ENCODE measurements around the gene TMEM9. TPM values are rescaled to one million over a fixed set of nuclear protein-coding genes. Genes with fewer than 3 reads are reported as not detected.

Gene TMEM9
- total RNA-seq, 1 donor from 2014 or later = 80.2 TPM

- peak; percentile 75 for DNase-seq
- peaks cover 3% of the 10 kb centered on the region for H3K9me3 Mint-ChIP-seq (ENCODE audit: unreplicated experiment)
- no peaks in the 10 kb centered on the region for H3K36me3 Mint-ChIP-seq (ENCODE audit: unreplicated experiment)
- peaks cover 8% of the 10 kb centered on the region for H3K27me3 Mint-ChIP-seq (ENCODE audit: unreplicated experiment)
- H3K4me3 Mint-ChIP-seq (ENCODE audit: unreplicated experiment) = no peak overlapping the region
- H3K27ac Mint-ChIP-seq (ENCODE audit: unreplicated experiment) = no peak overlapping the region
- TF ChIP-seq CTCF (IDR thresholded peaks at IDR 0.05; ENCODE audit: partially characterized antibody, unreplicated experiment) = peak; percentile 69
- peaks cover 1% of the 10 kb centered on the region for H3K4me1 Mint-ChIP-seq (ENCODE audit: low read depth, unreplicated experiment)
These were observed 34.8 kb downstream of the TMEM9 start for GRCh38 chr1:201119206-201120197.

- Mint-ChIP-seq H3K27me3 (ENCODE audit: unreplicated experiment) (peaks cover 7% of the 10 kb centered on the region), H3K9me3 (ENCODE audit: unreplicated experiment) (peaks cover 4% of the 10 kb centered on the region), H3K36me3 (ENCODE audit: unreplicated experiment) (no peaks in the 10 kb centered on the region), H3K4me3 (ENCODE audit: unreplicated experiment) (no peak overlapping the region), H3K27ac (ENCODE audit: unreplicated experiment) (no peak overlapping the region), H3K4me1 (ENCODE audit: low read depth, unreplicated experiment) (peaks cover 8% of the 10 kb centered on the region)
- no peak for DNase-seq
- TF ChIP-seq CTCF (IDR thresholded peaks at IDR 0.05; ENCODE audit: partially characterized antibody, unreplicated experiment) = no peak
These were observed 38.2 kb downstream of the TMEM9 start for GRCh38 chr1:201116091-201116490.

- H3K4me1 Mint-ChIP-seq (ENCODE audit: low read depth, unreplicated experiment) = peaks cover 8% of the 10 kb centered on the region
- DNase-seq = no peak
- H3K36me3 Mint-ChIP-seq (ENCODE audit: unreplicated experiment) = no peaks in the 10 kb centered on the region
- peaks cover 7% of the 10 kb centered on the region for H3K27me3 Mint-ChIP-seq (ENCODE audit: unreplicated experiment)
- TF ChIP-seq CTCF (IDR thresholded peaks at IDR 0.05; ENCODE audit: partially characterized antibody, unreplicated experiment) = no peak
- H3K27ac Mint-ChIP-seq (ENCODE audit: unreplicated experiment) = no peak overlapping the region
- H3K9me3 Mint-ChIP-seq (ENCODE audit: unreplicated experiment) = peaks cover 4% of the 10 kb centered on the region
- H3K4me3 Mint-ChIP-seq (ENCODE audit: unreplicated experiment) = peak overlapping the region; percentile 8
These were observed 38.8 kb downstream of the TMEM9 start for GRCh38 chr1:201115390-201115937.

- H3K9me3 Mint-ChIP-seq (ENCODE audit: unreplicated experiment) = peaks cover 4% of the 10 kb centered on the region
- DNase-seq = peak; percentile 93
- peak; percentile 78 for TF ChIP-seq CTCF (IDR thresholded peaks at IDR 0.05; ENCODE audit: partially characterized antibody, unreplicated experiment)
- H3K27me3 Mint-ChIP-seq (ENCODE audit: unreplicated experiment) = peaks cover 7% of the 10 kb centered on the region
- no peaks in the 10 kb centered on the region for H3K36me3 Mint-ChIP-seq (ENCODE audit: unreplicated experiment)
- peaks cover 8% of the 10 kb centered on the region for H3K4me1 Mint-ChIP-seq (ENCODE audit: low read depth, unreplicated experiment)
- H3K4me3 Mint-ChIP-seq (ENCODE audit: unreplicated experiment) = peak overlapping the region; percentile 87
- H3K27ac Mint-ChIP-seq (ENCODE audit: unreplicated experiment) = no peak overlapping the region
These were observed 39.8 kb downstream of the TMEM9 start for GRCh38 chr1:201114245-201115131.

All from glutamatergic neuron (in vitro differentiated cells).